ENCODE data around the gene TGFBR3L. TPM values are rescaled to one million over a fixed set of nuclear protein-coding genes. Genes with fewer than 3 reads are reported as not detected.

TGFBR3L gene
- total and polyA plus RNA-seq, 2 of the 4 experiments (the other 2 are of a cell fraction): 0.94 TPM; not detected in 1

GRCh38 chr19:7883796-7884570, 30.6 kb upstream of the TGFBR3L start:
- ChIA-PET CTCF (interaction anchor here (1.5 kb wide), 1 partner anchor 15 kb away, joined by 6 read pairs; no protein-coding TSS in a partner anchor), POLR2A (ENCODE audit: unreplicated experiment) (interaction anchor here (0.7 kb wide), 1 partner anchor 360 kb away, joined by 12 read pairs; no protein-coding TSS in a partner anchor)
- H3K27ac ChIP-seq (ENCODE audit: insufficient read depth, low read length): no peak overlapping the region
- no peak overlapping the region for H3K14ac ChIP-seq (replicated peaks; ENCODE audit: low read depth, low read length)
- DNase-seq (peak; percentile 33), ATAC-seq (ENCODE audit: low read depth) (no peak)
- H3K79me1 ChIP-seq (ENCODE audit: low read depth in 1 of 2, low read length in 2 of 2): peaks cover 0 to 7% of the 10 kb centered on the region in 2 experiments; a peak in 3 of 4 replicates
- intact Hi-C loops (cut with micrococcal nuclease) (no loop called here), dilution Hi-C loops (cut with HindIII; ENCODE audit: low sequenced_read_pairs, unreplicated experiment) (no loop called here), in situ Hi-C loops (cut with MboI; ENCODE audit: low sequenced_read_pairs) (no loop called here)
- peaks cover 2% of the 10 kb centered on the region; the same call in 1 of the 2 replicates for H3K4me1 ChIP-seq (ENCODE audit: control insufficient read depth, insufficient read depth, low read length)
- H2BK20ac ChIP-seq (ENCODE audit: low read depth, low read length): no peak overlapping the region; the same call in 1 of the 2 replicates
- H4K8ac ChIP-seq (ENCODE audit: low read depth in 2 of 2, low read length in 2 of 2): 0 out of 4 replicates have a peak overlapping the region, but pooled peaks of 1 of the 2 experiments have one; percentile 55
- H3K23ac ChIP-seq (ENCODE audit: low read depth, low read length): no peak overlapping the region
- H3K9me3 ChIP-seq (ENCODE audit: control insufficient read depth, insufficient read depth, low read length): no peaks in the 10 kb centered on the region
- H3K4me3 ChIP-seq (ENCODE audit: insufficient read depth, low read depth, low read length): no peak overlapping the region
- H3K4ac ChIP-seq (ENCODE audit: low read depth, low read length): no peak overlapping the region
- no peaks in the 10 kb centered on the region for H3K27me3 ChIP-seq (ENCODE audit: control insufficient read depth, insufficient read depth, low read length)
- H2AFZ ChIP-seq (replicated peaks; ENCODE audit: low read length, poor library complexity): no peak overlapping the region
- no peak overlapping the region for H3K4me2 ChIP-seq (ENCODE audit: low read depth, low read length)
- no peak overlapping the region for H3K9ac ChIP-seq (ENCODE audit: low read depth, low read length)
- H2BK15ac ChIP-seq (ENCODE audit: low read depth, low read length): no peak overlapping the region
- H3K56ac ChIP-seq (ENCODE audit: extremely low read depth, insufficient read depth, low read length): no peak overlapping the region
- H2AK5ac ChIP-seq (ENCODE audit: low read depth, low read length): no peak overlapping the region
- BruUV-seq (replicated peaks): no TSS peak
- H3K36me3 ChIP-seq (ENCODE audit: control insufficient read depth, insufficient read depth, low read length): no peaks in the 10 kb centered on the region
- H2BK5ac ChIP-seq (ENCODE audit: low read depth, low read length, poor library complexity, severe bottlenecking): no peak overlapping the region
- H2BK120ac ChIP-seq (ENCODE audit: low read depth, low read length): no peak overlapping the region
- no peak overlapping the region for H4K5ac ChIP-seq (ENCODE audit: low read depth, low read length)
- H3K18ac ChIP-seq (ENCODE audit: low read depth, low read length): no peak overlapping the region
- no peak overlapping the region for H2AK9ac ChIP-seq (replicated peaks; ENCODE audit: low read depth, low read length, poor library complexity)
- no peaks in the 10 kb centered on the region for H3K9me1 ChIP-seq (ENCODE audit: insufficient read depth, low read length)
- no peak overlapping the region for H4K91ac ChIP-seq (ENCODE audit: insufficient read depth, low read depth, low read length)
- WGBS, 2 experiments (ENCODE audit: extremely low coverage in 2 of 2, insufficient read length in 1 of 2): no CpG with 5 or more reads among the region's 2 CpGs
- H4K20me1 ChIP-seq (ENCODE audit: insufficient read depth, low read length): no peaks in the 10 kb centered on the region
- TF ChIP-seq POLR2A (IDR thresholded peaks at IDR 0.05; ENCODE audit: low read depth, low read length) (no peak), RCOR1 (IDR thresholded peaks at IDR 0.05; ENCODE audit: insufficient replicate concordance, low read length) (no peak), CTCF (conservative IDR thresholded peaks at IDR 0.05; ENCODE audit: low read depth, low read length) (no peak), MAFK (IDR thresholded peaks at IDR 0.05; ENCODE audit: low read depth, low read length) (no peak), ELK1 (IDR thresholded peaks at IDR 0.05; ENCODE audit: borderline replicate concordance, low read depth, low read length) (no peak), RFX5 (IDR thresholded peaks at IDR 0.05; ENCODE audit: low read depth, low read length) (no peak), FOS (IDR thresholded peaks at IDR 0.05; ENCODE audit: low read depth, low read length) (no peak), NFE2L2 (IDR thresholded peaks at IDR 0.05; ENCODE audit: low read depth, low read length) (no peak), MXI1 (IDR thresholded peaks at IDR 0.05; ENCODE audit: borderline replicate concordance, low read depth, low read length) (no peak), RAD21 (IDR thresholded peaks at IDR 0.05; ENCODE audit: low read length) (no peak), CEBPB (IDR thresholded peaks at IDR 0.05; ENCODE audit: low read depth, low read length) (no peak), USF2 (IDR thresholded peaks at IDR 0.05; ENCODE audit: low read depth, low read length) (no peak), BHLHE40 (IDR thresholded peaks at IDR 0.05; ENCODE audit: low read depth, low read length) (no peak), SMC3 (IDR thresholded peaks at IDR 0.05; ENCODE audit: low read depth, low read length) (no peak), CHD1 (IDR thresholded peaks at IDR 0.05; ENCODE audit: low read depth, low read length) (no peak)

All from IMR-90 (cell line).